ENCODE data around the gene PTGFRN. TPM values are rescaled to one million over a fixed set of nuclear protein-coding genes. Genes with fewer than 3 reads are reported as not detected.

The PTGFRN gene
- total RNA-seq, 4 donors from 2014 or later, result 64.5 to 92.0 (median 83.9) TPM

- Histone ChIP-seq H3K27ac (no peak overlapping the region), H3K27me3 (no peaks in the 10 kb centered on the region), H3K4me3 (no peak overlapping the region), H3K4me1 (no peaks in the 10 kb centered on the region), H3K36me3 (no peaks in the 10 kb centered on the region), H3K9me3 (no peaks in the 10 kb centered on the region)
- 85% methylated on average over 6 of the region's 6 CpGs for WGBS
- no peak for TF ChIP-seq EP300 (IDR thresholded peaks at IDR 0.05)
- TF ChIP-seq CTCF (IDR thresholded peaks at IDR 0.05), result no peak
- TF ChIP-seq POLR2A (IDR thresholded peaks at IDR 0.05), result no peak
- no peak for TF ChIP-seq POLR2AphosphoS5 (IDR thresholded peaks at IDR 0.05)
- no peak for DNase-seq (ENCODE audit: low spot score in 2 of 2)
These were observed 128.5 kb downstream of the PTGFRN start for GRCh38 chr1:117038236-117038635.

Other genes with a start within 250 kb of the PTGFRN start
- gene IGSF3, start 242.2 kb upstream of the PTGFRN start, total RNA-seq, result 10 to 100 TPM; 48.1 to 59.2 (median 55.6) TPM
- gene CD2, start 155.5 kb upstream of the PTGFRN start, total RNA-seq, result 1 to 10 TPM in 1 of 4 donors, under 1 TPM in 1, not detected in 2; 0.39 to 1.7 TPM
- 1 to 10 TPM; 1.2 to 5.3 (median 2.8) TPM for gene CD101, start 91.8 kb downstream of the PTGFRN start, total RNA-seq
- 10 to 100 TPM; 23.7 to 34.8 (median 26.5) TPM for gene TTF2, start 150.4 kb downstream of the PTGFRN start, total RNA-seq
- gene TRIM45, start 211.8 kb downstream of the PTGFRN start, total RNA-seq, result 10 to 100 TPM in 1 of 4 donors, 1 to 10 TPM in 3; 2.6 to 10.4 (median 3.8) TPM